ENCODE data around the gene RALGDS. TPM values are rescaled to one million over a fixed set of nuclear protein-coding genes. Genes with fewer than 3 reads are reported as not detected.
A peak's percentile ranks its signal among the peaks of the same experiment; 100 is the strongest.

RALGDS gene
- total RNA-seq, 1 experiment from 2014 or later = 22.9 TPM

DNA sequence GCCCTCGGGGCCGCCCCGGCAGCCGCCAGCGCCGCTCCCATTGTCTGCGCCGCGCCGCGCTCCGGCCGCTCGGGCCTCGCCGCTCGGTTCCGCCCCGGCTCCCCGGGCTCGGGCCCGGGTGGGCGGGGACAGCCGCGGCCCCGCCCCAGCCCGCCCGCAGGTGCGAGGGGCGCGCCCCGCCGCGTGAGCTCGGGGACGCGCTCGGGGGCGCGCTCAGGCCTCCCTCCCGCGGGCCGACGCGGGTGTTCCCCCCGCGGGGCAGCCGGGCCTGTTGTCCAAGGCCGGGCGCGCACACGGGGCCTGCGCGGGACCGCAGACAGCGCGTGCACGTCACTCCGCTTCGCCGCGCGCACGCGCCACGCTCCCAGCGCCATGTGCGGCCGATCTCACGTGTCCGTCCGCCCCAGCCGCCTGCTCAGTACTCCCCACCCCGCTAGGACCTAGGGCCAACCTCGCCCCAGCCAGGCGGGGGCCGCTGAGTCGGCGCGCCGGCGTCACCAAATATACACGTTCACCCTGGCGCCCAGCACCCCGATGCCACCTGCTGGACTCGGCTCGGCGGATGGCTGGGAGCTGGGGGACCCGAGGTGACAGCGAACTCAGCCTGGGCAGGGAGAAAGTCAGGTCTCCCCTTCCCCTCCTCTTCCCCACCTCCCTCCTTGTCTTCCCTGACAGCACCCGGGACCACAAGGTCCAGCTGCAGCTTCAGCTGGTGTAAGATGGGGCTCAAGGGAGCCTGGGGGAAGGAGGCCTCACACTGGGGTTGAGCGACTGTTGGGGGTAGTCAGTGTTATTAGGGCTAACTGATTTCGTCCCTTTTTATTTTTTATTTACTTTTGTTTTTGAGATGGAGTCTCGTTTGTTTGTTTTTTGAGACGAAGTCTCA is 28.3 kb upstream of the RALGDS start:
- ATAC-seq (peak; percentile 54), DNase-seq (ENCODE audit: low spot score) (peak; percentile 85)
- Mint-ChIP-seq H3K36me3 (peaks cover 2% of the 10 kb centered on the region; the same call in 1 of the 2 replicates), H3K4me3 (peak overlapping the region; percentile 61), H3K9me3 (no peaks in the 10 kb centered on the region), H3K27me3 (ENCODE audit: low read depth) (peaks cover 10% of the 10 kb centered on the region), H3K27ac (no peak overlapping the region), H3K4me1 (peaks cover 18% of the 10 kb centered on the region)
- ChIA-PET POLR2A (interaction anchor here (1.2 kb wide), 1 partner anchor 8 kb away, joined by 3 read pairs; no protein-coding TSS in a partner anchor), CTCF (interaction anchor here (0.6 to 2.6 kb wide), 15 partner anchors 9 to 491 kb away, joined by 3 to 15 read pairs (median 4); no protein-coding TSS in a partner anchor)
- 0 out of 2 replicates have a peak, but pooled peaks have one; percentile 74 for TF ChIP-seq NFATC4 (CRISPR knock-in tag; IDR thresholded peaks at IDR 0.05)
- peak; percentile 75; the same call in 1 of the 2 replicates for TF ChIP-seq FOXK1 (CRISPR knock-in tag; IDR thresholded peaks at IDR 0.05)
- no peak for TF ChIP-seq GRHL2 (CRISPR knock-in tag; IDR thresholded peaks at IDR 0.05; ENCODE audit: insufficient replicate concordance, severe bottlenecking)
- TF ChIP-seq MLX (CRISPR knock-in tag; IDR thresholded peaks at IDR 0.05) = no peak
- TF ChIP-seq NR2C2 (CRISPR knock-in tag; IDR thresholded peaks at IDR 0.05) = no peak
- TF ChIP-seq, protein P1, sequence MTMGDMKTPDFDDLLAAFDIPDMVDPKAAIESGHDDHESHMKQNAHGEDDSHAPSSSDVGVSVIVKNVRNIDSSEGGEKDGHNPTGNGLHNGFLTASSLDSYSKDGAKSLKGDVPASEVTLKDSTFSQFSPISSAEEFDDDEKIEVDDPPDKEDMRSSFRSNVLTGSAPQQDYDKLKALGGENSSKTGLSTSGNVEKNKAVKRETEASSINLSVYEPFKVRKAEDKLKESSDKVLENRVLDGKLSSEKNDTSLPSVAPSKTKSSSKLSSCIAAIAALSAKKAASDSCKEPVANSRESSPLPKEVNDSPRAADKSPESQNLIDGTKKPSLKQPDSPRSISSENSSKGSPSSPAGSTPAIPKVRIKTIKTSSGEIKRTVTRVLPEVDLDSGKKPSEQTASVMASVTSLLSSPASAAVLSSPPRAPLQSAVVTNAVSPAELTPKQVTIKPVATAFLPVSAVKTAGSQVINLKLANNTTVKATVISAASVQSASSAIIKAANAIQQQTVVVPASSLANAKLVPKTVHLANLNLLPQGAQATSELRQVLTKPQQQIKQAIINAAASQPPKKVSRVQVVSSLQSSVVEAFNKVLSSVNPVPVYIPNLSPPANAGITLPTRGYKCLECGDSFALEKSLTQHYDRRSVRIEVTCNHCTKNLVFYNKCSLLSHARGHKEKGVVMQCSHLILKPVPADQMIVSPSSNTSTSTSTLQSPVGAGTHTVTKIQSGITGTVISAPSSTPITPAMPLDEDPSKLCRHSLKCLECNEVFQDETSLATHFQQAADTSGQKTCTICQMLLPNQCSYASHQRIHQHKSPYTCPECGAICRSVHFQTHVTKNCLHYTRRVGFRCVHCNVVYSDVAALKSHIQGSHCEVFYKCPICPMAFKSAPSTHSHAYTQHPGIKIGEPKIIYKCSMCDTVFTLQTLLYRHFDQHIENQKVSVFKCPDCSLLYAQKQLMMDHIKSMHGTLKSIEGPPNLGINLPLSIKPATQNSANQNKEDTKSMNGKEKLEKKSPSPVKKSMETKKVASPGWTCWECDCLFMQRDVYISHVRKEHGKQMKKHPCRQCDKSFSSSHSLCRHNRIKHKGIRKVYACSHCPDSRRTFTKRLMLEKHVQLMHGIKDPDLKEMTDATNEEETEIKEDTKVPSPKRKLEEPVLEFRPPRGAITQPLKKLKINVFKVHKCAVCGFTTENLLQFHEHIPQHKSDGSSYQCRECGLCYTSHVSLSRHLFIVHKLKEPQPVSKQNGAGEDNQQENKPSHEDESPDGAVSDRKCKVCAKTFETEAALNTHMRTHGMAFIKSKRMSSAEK (CRISPR knock-in tag; IDR thresholded peaks at IDR 0.05; ENCODE audit: borderline replicate concordance) = peak; percentile 38; the same call in 1 of the 2 replicates
- no peak for TF ChIP-seq ELF4 (CRISPR knock-in tag; IDR thresholded peaks at IDR 0.05; ENCODE audit: low read depth)
- TF ChIP-seq, protein P2, sequence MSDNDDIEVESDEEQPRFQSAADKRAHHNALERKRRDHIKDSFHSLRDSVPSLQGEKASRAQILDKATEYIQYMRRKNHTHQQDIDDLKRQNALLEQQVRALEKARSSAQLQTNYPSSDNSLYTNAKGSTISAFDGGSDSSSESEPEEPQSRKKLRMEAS (CRISPR knock-in tag; IDR thresholded peaks at IDR 0.05) = peak; percentile 95
- TF ChIP-seq GABPB1 (CRISPR knock-in tag; IDR thresholded peaks at IDR 0.05) = peak; percentile 67
- TF ChIP-seq ZBTB43 (CRISPR knock-in tag; IDR thresholded peaks at IDR 0.05) = no peak
- no peak for TF ChIP-seq CBFB (CRISPR knock-in tag; IDR thresholded peaks at IDR 0.05; ENCODE audit: low read depth)
- TF ChIP-seq, protein P3, sequence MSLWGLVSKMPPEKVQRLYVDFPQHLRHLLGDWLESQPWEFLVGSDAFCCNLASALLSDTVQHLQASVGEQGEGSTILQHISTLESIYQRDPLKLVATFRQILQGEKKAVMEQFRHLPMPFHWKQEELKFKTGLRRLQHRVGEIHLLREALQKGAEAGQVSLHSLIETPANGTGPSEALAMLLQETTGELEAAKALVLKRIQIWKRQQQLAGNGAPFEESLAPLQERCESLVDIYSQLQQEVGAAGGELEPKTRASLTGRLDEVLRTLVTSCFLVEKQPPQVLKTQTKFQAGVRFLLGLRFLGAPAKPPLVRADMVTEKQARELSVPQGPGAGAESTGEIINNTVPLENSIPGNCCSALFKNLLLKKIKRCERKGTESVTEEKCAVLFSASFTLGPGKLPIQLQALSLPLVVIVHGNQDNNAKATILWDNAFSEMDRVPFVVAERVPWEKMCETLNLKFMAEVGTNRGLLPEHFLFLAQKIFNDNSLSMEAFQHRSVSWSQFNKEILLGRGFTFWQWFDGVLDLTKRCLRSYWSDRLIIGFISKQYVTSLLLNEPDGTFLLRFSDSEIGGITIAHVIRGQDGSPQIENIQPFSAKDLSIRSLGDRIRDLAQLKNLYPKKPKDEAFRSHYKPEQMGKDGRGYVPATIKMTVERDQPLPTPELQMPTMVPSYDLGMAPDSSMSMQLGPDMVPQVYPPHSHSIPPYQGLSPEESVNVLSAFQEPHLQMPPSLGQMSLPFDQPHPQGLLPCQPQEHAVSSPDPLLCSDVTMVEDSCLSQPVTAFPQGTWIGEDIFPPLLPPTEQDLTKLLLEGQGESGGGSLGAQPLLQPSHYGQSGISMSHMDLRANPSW (CRISPR knock-in tag; conservative IDR thresholded peaks at IDR 0.05; ENCODE audit: low read depth) = no peak
- TF ChIP-seq FOXP1 (CRISPR knock-in tag; IDR thresholded peaks at IDR 0.05; ENCODE audit: borderline replicate concordance) = peak; percentile 92
- TF ChIP-seq, protein P4, sequence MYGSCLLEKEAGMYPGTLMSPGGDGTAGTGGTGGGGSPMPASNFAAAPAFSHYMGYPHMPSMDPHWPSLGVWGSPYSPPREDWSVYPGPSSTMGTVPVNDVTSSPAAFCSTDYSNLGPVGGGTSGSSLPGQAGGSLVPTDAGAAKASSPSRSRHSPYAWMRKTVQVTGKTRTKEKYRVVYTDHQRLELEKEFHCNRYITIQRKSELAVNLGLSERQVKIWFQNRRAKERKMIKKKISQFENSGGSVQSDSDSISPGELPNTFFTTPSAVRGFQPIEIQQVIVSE (CRISPR knock-in tag; IDR thresholded peaks at IDR 0.05; ENCODE audit: borderline replicate concordance) = no peak; the same call in 1 of the 2 replicates
- TF ChIP-seq CREB1 (CRISPR knock-in tag; IDR thresholded peaks at IDR 0.05) = no peak
- no peak; the same call in 1 of the 2 replicates for TF ChIP-seq NFE2L1 (CRISPR knock-in tag; IDR thresholded peaks at IDR 0.05)
- TF ChIP-seq ZNF671 (CRISPR knock-in tag; IDR thresholded peaks at IDR 0.05) = peak; percentile 65; the same call in 1 of the 2 replicates
- TF ChIP-seq, protein P5, sequence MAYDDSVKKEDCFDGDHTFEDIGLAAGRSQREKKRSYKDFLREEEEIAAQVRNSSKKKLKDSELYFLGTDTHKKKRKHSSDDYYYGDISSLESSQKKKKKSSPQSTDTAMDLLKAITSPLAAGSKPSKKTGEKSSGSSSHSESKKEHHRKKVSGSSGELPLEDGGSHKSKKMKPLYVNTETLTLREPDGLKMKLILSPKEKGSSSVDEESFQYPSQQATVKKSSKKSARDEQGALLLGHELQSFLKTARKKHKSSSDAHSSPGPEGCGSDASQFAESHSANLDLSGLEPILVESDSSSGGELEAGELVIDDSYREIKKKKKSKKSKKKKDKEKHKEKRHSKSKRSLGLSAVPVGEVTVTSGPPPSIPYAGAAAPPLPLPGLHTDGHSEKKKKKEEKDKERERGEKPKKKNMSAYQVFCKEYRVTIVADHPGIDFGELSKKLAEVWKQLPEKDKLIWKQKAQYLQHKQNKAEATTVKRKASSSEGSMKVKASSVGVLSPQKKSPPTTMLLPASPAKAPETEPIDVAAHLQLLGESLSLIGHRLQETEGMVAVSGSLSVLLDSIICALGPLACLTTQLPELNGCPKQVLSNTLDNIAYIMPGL (CRISPR knock-in tag; IDR thresholded peaks at IDR 0.05) = peak; percentile 56; the same call in 1 of the 2 replicates
- TF ChIP-seq TCF7 (CRISPR knock-in tag; IDR thresholded peaks at IDR 0.05; ENCODE audit: low read depth) = 0 out of 2 replicates have a peak, but pooled peaks have one; percentile 79
- no peak for TF ChIP-seq JUN (CRISPR knock-in tag; IDR thresholded peaks at IDR 0.05)

Measured in WTC11 (cell line).